HG03354 (cell line): ENCODE measurements around the gene DRAM1.

Source experiments
- ATAC-seq: cut with Tn5 transposase; IDR thresholded peaks from one replicate; pipeline ENCODE4 v1.9.1; 2021; ENCODE audit warnings: mild to moderate bottlenecking; ENCODE audit not compliant: unreplicated experiment, poor library complexity, severe bottlenecking

Gene DRAM1

DNA sequence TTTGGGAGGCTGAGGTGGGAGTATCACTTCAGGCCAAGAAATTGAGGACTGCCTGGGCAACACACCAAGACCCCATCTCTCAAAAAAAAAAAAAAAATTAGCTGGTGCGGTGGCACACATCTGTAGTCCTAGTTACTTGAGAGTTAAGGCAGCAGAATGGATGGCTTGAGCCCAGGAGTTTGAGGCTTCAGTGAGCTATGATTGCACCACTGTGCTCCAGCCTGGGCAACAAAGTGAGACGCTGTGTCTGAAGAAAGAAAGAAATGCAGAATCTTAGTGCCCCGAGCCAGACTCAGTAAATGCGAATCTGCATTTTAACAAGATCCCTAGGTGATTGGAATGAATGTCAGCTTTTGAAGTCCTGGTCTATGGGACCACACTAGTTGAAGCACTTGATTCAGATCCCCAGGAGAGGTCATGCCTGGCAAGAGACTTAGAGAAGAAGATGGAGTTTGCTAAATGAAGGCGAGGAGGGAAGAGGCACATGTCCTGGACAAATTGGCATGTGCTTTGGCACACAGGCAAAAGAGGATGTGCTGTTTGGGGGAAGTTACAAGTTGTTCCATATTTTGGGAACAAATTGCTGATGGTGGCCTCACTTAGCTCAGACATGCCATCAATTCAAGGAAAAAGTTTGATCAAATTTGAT is 56.6 kb downstream of the DRAM1 start:
- ATAC-seq: no peak

DNA sequence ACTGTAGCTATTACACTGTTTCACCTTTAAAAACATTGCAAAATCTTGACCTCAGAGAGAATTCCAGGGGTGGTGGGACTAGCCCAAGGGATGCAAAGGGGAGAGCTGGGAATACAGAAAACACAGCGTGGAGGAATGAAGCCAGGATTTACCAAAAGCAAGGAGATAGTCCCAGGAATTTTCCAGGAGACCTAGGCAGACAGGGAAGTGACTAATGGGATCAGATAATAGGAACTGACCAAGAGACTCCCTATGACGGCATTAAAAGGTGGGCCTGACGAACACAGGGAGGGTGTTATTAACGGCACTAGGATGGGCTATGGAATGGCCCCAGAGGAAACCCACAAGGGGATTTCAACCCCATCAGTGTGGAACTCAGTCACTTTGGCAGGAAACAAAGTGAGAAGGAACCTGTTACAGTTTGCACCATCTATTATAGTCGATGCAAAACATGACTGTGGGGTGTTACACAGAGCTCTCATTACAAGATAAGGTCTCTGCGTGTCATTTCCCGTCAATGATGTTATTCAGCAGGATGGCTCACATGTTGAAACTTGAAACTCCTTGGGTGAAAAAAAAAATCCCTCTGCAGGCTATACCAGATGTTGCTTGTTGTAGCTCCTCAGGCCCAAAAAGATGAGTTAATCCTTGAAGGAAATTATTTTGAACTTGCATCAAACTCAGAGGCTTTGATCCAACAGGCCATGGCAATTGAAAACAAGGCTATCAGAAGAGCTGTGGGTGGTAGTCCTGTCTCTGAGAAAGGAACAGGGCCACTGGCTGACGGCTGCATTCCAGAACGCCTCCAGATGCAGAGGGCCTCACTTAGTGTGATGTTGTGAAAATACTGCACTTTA is 58.7 kb downstream of the DRAM1 start:
- peak; percentile 75 for ATAC-seq

DNA sequence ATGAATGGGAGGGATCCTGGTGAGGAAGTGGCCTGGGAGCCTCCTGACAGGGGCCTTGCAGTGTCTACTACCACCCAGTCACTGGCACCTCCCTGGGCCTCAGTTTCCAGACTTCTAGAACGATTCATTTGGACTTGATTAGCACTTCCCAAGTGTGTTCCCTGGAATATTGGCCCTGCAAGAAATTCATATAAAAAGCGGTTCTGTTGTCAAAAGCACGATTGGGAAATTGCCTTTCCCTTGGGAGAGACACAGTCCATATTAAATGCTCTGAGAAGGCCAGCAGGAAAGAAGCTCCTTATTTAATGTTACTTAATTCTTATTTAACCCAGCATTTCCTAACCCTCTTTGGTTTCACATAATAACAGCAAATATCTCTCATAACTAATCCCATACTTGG is 61.9 kb downstream of the DRAM1 start:
- ATAC-seq: no peak

DNA sequence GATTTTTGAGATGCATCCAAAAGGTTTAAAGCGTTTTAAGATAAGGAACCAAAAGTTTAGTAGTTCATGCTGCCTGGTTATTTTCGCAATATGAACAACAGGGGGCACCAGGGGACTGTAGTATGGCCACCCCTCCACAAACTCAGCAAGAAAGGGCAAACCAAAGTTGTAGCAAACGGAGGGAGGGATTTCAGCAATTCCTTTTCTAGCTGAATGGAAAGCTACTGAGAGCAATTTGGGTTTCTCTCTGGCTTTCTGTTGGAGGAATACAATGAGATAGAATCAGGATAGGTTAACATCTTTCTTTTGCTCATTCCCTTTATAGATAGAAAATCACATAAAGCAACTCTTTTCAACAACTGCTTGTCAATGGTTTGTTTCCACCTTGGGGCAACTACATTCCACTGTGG is 62.5 kb downstream of the DRAM1 start:
- ATAC-seq: peak; percentile 49

DNA sequence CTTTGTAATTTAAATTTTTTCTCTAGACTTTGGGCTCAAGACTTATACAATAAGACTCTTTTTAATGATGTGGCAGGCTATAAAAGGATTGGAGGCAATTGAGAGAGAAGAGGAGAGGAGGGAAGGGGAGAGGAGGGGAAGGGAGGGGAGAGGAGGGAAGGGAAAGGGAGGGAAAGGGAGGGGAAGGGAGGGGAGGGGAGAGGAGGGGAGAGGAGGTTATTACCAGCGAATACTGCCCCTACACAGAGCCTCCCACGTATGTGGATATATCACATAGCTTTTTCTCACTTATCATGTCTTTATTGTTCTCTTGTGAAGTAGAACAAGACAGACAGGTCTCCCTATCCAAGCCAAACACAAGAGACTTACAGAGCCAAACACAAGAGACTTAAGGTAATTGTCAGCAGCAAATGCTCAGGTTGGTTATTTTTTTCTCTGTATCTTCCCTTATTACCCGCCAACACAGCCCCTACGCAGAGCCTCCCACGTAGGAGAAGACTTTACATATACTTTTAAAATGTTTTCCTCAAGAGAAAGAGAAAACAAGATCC is 63.1 kb downstream of the DRAM1 start:
- ATAC-seq: no peak

DNA sequence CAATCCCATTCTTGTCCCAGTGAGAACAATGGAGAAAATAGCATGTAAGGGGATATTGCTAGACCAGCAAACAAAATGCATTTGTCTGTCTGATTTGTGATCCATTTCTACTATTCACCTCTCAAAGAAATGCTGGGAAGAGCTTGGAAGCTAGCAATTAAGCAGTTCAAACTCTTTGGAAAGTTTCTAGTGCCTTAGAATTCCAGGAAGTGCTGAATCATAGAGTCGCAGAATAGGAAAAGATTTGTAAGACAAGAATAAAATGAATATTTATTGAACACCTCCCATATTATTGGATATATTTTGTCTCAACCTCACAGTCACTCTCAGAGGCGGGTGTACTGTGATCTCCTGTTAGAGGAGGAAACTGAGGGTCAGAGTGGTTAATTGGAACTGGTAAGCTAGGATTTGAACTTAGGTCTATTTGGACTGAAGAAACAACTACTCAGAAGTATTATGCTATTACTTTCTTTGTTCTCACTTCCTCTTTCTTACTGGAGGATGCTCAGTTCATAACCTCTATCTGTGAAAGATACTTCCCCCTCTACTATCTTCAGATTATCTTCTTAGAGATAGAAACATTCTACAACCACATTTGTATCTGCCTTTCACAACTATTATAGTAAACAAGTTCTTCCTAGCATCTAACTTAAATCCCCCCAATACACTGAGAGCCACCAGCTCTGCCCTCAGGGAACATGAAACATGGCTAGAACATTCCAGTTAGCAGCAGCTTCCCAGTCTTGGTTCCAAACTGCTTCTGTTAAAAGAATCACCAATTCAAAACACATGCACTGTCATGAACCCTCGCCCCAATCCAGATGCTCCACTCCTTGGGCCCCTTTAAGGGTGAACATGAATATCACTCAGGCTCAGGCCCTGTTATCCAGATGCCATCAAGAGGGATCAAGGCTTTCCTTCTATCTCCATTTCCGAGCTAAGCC is 64.2 kb downstream of the DRAM1 start:
- peak; percentile 84 for ATAC-seq

DNA sequence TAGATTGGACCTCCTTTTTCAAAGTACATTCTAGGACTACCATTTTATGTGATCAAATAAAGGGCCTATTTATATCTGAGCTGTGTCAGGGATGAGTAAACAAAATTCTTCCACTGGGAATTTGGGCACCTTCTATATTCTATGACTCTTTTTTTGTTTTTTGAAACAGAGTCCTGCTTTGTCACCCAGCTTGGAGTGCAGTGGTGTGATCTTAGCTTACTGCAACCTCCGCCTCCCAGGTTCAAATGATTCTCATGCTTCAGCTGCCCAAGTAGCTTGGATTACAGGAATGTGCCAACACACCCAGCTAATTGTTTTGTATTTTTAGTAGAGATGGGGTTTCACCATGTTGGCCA is 64.8 kb downstream of the DRAM1 start:
- ATAC-seq: no peak

DNA sequence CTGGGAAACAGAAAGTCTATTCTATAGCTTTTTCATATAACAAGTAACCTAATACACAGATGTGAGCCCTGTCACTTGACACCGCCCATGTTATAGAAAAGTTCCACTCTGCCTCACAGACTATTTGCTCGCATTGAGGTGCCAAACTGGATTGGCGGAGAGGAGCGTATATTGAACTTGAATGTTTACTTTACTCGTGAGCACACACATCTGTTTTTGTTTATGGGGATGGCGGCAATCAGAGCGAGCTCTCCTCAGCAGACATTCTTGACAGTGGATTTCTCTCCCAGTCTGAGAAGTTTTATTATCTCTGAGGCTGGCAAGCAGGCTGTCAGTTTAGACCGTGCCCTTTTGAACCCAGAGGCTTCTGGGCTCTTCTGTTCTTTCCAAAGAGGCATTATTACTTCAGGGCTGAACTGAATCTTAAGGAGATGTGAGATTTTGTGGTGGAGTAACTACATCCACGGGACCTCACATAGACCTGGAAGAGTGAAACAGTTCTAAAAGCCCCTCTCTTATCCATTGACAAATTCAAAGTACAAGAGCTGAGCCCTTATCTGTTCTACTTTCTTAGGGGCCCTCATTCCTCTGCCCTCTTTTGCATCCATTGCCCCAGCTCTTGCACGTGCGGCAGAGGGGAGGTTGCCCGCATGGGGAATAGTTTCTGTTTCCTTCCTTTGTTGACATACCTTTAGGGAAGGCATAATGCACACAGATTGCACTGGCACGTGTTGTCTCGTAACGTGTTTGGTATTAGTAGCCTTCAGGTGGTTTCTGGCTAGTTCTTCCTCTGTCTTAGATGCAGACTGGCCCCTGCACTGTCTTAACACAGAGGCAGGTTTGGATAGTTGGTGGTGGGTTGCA is 68.2 kb downstream of the DRAM1 start:
- no peak for ATAC-seq

DNA sequence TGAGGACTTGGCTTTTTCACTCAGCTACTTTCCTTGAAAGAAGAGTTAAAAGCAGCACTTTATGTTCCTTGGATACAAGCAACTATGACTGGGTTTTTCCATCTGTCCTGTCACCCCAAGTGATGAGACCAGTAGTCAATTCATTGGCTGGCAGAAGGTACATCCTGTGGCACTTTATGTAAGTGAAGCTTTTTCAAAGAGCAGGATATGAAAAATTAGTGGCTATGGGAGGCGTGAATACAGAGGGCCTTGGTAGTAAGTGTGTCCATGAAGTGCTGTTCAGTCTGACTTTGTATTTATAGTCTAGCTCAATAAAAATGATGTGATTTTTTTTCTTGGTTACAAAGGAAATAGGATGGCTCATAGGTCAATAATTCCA is 68.8 kb downstream of the DRAM1 start:
- ATAC-seq: no peak

DNA sequence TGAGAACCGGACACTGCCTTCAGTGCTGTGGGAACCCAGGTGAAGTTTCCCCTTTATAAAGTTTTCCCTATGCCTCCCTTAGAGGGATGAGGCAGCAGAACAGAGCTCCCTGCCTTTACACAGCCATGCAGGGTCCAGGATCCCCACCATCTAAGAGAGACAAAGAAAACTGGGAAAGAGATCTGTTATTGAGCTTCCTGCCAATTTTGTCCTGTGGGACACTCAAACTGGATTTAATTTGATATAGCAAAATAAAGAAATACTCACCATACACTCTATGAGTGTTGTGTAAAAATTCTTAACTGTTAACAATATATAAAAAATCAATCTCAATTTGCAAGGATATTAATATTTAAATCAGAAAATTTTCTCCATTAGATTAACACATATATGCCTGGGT is 69.9 kb downstream of the DRAM1 start:
- ATAC-seq: no peak

DNA sequence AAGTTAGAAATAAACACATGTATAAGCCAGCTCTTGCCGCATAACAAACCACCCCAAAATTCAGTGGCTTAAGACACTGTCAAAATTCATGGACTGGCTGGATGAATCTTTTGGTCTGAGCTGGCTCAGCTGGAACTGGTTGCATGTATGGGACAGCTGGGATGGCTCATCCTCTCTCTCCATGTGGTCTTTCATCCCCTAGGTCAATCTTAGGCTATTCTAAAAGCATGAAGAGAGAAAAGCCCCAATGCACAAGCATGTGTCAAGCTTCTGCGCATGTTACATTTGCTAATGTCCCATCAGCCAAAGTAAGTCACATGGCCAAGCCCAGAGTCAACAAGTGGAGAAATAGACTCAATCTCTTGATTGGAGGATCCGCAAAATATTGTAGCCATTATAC is 71.0 kb downstream of the DRAM1 start:
- no peak for ATAC-seq

DNA sequence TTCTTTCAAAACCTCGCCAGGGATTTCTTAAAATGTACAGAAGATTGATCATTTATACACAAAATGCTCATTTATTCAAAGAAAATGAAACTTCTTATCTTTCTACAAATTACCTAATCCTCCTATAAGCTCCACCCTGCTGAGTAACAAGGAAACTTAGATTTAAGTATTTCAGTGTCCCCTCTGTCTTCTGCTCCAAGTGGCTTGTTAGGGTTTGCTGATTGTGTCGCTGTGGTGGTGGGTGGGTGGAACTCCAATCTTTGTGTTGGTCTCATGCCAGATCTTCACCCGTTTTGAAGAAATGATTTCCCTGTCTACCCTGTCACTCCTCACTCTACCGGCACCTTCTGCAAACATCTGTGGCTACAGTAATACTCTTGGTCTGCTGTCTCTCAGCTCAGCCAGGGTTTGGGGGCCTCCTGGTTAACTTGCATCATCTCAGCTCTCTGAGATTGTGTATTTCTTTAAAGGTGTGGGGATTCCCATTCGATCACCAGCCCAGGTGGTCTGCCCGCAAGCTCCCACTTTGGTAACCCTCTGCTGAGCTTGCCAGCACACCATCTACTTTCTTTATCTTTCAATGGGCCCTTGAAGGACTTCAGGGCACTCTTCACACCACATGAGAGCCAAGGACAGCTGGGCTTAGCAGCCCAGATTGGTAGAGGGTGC is 73.8 kb downstream of the DRAM1 start:
- no peak for ATAC-seq

DNA sequence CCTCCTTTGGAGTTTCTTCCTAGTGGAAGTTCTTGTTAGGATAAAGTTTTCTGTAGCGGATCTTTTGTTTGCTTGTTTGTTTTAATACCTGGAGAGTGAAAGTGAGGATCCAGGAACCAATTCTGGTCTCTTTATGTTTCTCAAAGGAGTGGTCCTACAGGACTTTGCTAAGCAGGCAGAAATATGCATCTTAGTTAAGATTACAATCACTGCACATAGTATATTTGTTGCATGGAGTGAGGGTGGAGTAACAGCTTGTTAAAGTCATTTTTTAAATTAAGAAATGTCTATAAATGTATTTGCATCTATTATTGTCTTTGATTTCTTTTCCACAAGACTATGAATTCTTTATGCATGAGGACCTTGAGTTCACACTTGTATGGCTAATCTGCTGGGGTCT is 76.7 kb downstream of the DRAM1 start:
- ATAC-seq: no peak

DNA sequence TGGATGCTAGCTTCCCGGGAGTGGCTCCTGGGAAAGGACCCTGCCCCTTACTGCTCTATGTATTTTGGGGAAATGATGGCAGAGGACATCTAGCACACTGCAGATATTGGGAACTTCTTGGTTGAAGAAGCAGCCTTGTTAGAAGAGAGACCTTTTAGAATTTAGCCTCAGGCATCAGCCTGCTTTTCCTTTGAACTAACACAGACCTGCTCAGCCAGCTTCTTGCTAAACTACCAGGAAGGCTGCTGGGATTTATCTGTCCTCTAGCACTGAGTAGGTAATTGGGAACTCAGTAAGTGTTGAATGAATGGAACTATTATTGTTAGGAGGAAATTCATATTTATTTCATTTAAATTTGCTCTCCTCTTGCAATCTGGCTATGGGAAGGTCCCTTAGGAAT is 77.3 kb downstream of the DRAM1 start:
- no peak for ATAC-seq

DNA sequence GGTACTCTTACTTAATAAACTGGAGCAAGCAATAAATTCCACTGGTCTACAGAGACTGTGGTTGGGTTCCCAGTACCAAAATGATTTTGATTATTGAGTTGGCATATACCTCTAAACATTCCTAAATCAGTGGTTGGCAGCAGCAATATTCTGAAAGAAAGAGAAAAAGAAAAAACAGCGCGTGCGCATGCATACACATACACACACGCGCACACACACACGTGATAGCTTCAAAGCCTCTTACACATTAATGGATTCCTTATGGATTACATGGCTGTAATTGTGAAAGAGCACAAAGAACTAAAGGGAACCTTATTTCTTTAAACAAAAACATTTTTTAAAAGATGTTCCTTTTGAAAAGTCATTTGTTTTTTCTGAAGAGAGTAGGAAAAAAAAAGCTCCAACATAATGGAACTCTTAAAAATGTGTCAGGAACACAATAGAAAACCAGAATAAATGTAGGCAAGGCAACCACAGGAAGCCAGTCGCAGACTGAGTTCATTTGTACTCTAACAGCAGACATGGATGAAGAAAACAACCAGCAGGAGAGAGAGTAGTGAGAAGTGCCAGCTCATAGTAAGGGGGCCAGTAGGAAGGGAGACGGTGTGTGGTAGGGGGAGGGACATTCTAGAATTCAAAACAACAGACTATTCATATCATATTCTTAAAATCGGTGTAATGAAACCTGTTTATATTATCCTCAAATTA is 80.0 kb downstream of the DRAM1 start:
- no peak for ATAC-seq

DNA sequence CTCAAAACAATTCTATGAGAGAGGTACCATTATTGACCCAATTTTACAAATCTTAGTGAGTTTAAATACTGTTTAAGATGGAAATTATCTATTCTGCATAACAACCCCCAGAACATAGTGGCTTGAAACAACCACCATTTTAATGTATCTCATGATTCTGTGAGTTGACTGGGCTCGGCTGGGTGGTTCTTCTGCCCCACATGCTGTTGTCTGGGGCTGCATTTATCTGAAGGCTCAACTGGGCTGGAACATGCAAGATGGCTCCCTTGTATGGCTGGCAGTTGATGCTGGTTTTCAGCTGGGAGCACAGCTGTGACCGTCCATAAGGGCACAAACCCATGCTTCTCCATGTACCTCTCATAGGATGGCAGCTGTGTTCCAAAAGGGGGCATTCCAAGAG is 82.2 kb downstream of the DRAM1 start:
- no peak for ATAC-seq

DNA sequence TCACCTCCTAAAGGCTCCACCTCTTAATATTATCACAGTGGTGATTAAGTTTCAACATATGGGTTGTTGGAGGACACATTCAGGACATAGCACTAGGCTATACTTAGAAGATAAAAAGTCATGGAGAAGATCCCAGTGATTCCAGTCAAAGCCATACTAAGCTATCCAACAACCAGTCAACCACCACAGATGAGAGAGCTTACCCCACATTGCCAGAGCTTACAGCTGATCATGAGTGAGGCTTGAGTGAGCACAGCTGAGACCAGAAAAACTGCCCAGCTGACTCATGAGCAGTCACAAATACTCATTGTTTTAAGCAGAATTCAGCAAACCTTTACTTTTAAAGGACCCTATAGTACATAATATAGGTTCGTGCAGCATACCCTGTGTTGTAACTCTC is 85.1 kb downstream of the DRAM1 start:
- no peak for ATAC-seq

DNA sequence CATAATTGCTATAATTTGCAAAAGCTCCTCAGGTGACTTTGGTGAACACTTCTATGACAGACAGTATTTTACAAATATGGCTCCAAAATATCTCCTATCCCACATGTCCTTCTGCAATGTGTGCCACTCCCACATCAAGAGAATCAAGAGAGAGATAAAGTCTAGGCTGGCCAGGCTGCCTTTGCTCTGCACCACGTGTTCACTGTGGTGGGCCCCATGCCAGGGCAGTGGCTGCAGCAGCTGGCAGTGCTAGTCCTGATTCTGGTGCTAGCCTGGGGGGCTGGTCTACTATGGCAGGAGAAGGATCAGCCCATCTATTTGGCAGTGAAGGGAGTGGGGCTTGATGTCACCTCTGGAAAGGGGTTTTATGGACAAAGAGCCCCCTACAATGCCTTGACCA is 86.3 kb downstream of the DRAM1 start:
- no peak for ATAC-seq
